Keratinocyte (primary cell): ENCODE results near the gene GALT. TPM values are rescaled to one million over a fixed set of nuclear protein-coding genes. Genes with fewer than 3 reads are reported as not detected.

ENCODE experiments used
- DNase-seq: peaks from one replicate; pipeline ENCODE4 v3.0.0-alpha.2; 2011; ENCODE audit warnings: low read depth, missing footprints, low spot score
- FAIRE-seq: peaks from 2 replicates; lab custom pipeline; 2011; peaks lifted over from hg19 to GRCh38; lab: Jason Lieb, UNC
- H2AFZ ChIP-seq: 2 replicates; pipeline ENCODE4 v1.6.0; 2012; ENCODE audit warnings: low read length, control low read depth, inconsistent platforms; ENCODE audit not compliant: control insufficient read depth
- H3K27ac ChIP-seq: 2 replicates; pipeline ENCODE4 v1.5.1; 2011; ENCODE audit warnings: low read length; ENCODE audit not compliant: control insufficient read depth, insufficient read depth
- H3K27me3 ChIP-seq: 3 replicates; pipeline ENCODE4 v1.6.0; 2011; ENCODE audit warnings: low read length; ENCODE audit not compliant: control insufficient read depth, insufficient read depth; ENCODE audit errors: extremely low read depth
- H3K36me3 ChIP-seq, 2 experiments: 2 replicates in 1 of 2; 3 replicates in 1 of 2; pipeline ENCODE4 v1.5.1; 2011; ENCODE audit warnings: low read length in 2 of 2, mild to moderate bottlenecking in 1 of 2; ENCODE audit not compliant: control insufficient read depth in 2 of 2, insufficient read depth in 2 of 2; ENCODE audit errors: extremely low read depth in 1 of 2
- H3K4me1 ChIP-seq: 3 replicates; pipeline ENCODE4 v1.5.1; 2011; ENCODE audit warnings: low read length; ENCODE audit not compliant: control insufficient read depth, insufficient read depth; ENCODE audit errors: extremely low read depth
- H3K4me2 ChIP-seq: 3 replicates; pipeline ENCODE4 v1.6.0; 2011; ENCODE audit warnings: low read depth, low read length; ENCODE audit not compliant: control insufficient read depth, insufficient read depth; ENCODE audit errors: extremely low read depth
- H3K4me3 ChIP-seq, 3 experiments: fragments of 200-600 bp in 1 of 3; sonication (generic) in 1 of 3; 2 replicates in 2 of 3; 3 replicates in 1 of 3; pipeline ENCODE4 v1.5.1; 2011 to 2016; ENCODE audit warnings: low read length in 3 of 3, mild to moderate bottlenecking in 3 of 3, control low read depth in 2 of 3, inconsistent platforms in 1 of 3, low read depth in 1 of 3, mixed read lengths in 1 of 3, mixed run types in 1 of 3, moderate library complexity in 1 of 3; ENCODE audit not compliant: control insufficient read depth in 2 of 3, insufficient read depth in 2 of 3; ENCODE audit errors: extremely low read depth in 1 of 3
- H3K79me2 ChIP-seq: 2 replicates; pipeline ENCODE4 v1.6.0; 2012; ENCODE audit warnings: low read length; ENCODE audit not compliant: control insufficient read depth, insufficient read depth
- H3K9ac ChIP-seq: 3 replicates; pipeline ENCODE4 v1.6.0; 2011; ENCODE audit warnings: low read length; ENCODE audit not compliant: control insufficient read depth, insufficient read depth; ENCODE audit errors: extremely low read depth
- H3K9me1 ChIP-seq: 3 replicates; pipeline ENCODE4 v1.6.0; 2011; ENCODE audit warnings: low read length; ENCODE audit not compliant: control insufficient read depth, insufficient read depth; ENCODE audit errors: extremely low read depth
- H3K9me3 ChIP-seq: 2 replicates; pipeline ENCODE4 v1.5.1; 2012; ENCODE audit warnings: low read depth, low read length; ENCODE audit not compliant: control insufficient read depth
- H4K20me1 ChIP-seq: 3 replicates; pipeline ENCODE4 v1.6.0; 2011; ENCODE audit warnings: low read length; ENCODE audit not compliant: control insufficient read depth, insufficient read depth; ENCODE audit errors: extremely low read depth
- CTCF ChIP-seq, 3 experiments: IDR thresholded peaks in 1 of 3; conservative IDR thresholded peaks in 1 of 3; optimal IDR thresholded peaks in 1 of 3; 2 replicates in 2 of 3; 3 replicates in 1 of 3; pipeline versions ENCODE3 to v1.5.1; 2011; ENCODE audit warnings: low read length in 3 of 3, mild to moderate bottlenecking in 3 of 3, moderate library complexity in 2 of 3, control low read depth in 1 of 3, inconsistent platforms in 1 of 3; ENCODE audit not compliant: insufficient read depth in 2 of 3; ENCODE audit errors: extremely low read depth in 1 of 3
- EZH2 ChIP-seq: IDR thresholded peaks from one replicate; pipeline ENCODE4 v1.6.1; 2012; ENCODE audit warnings: inconsistent platforms, mild to moderate bottlenecking, low read length, moderate library complexity
- dilution Hi-C: fragments of 300-500 bp; cut with MboI; formaldehyde crosslinking; loops from one replicate; pipeline ENCODE4 v1.7.0; 2020; ENCODE audit warnings: low sequenced_read_pairs; ENCODE audit not compliant: extremely low pct_ligation_motif_present
- polyA plus RNA-seq, 5 experiments: library from polyadenylated mRNA; depleted of rRNA in 3 of 5; stranded (reverse) in 3 of 5; stranded (forward) in 1 of 5; unstranded in 1 of 5; fragments of >200 nt; gene quantifications; 1 replicate in 1 of 5; 2 replicates in 3 of 5; 3 replicates in 1 of 5; pipeline versions ENCODE4 v1.2.1 to v1.2.3, GENCODE V29; 2011 to 2012; ENCODE audit warnings: missing spikeins in 2 of 5, low read depth in 1 of 5, low replicate concordance in 1 of 5

The GALT gene
- polyA plus RNA-seq, 1 donor (not counting 4 experiments of a cell fraction or from before 2014, with no cell fraction given) = 30.8 TPM

DNA sequence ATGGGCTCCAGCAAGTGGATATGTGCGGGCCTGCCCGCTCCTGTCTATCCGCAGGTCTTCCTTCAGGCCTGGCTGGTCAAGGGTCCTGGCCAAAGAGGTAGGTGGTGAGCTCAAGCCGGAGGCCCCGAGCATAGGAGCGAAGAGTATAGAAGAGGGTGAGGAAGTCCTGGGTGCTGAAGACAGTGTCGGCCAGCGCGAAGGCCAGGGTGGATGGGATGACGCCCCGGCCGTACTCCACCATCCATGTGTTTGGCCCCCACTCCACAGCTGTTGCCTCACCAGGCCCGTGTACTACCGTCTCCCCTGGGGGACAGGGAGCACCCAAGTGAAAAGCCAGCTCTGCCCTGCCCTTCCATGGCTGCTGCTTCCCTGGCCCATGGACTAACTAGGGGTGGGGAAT is 10.9 kb upstream of the GALT start:
- H3K4me2 ChIP-seq = peak overlapping the region; percentile 97
- peaks cover 25% of the 10 kb centered on the region for H3K79me2 ChIP-seq
- peaks cover 2% of the 10 kb centered on the region for H4K20me1 ChIP-seq
- no peak overlapping the region for H3K27ac ChIP-seq
- no peak for DNase-seq
- H3K9me3 ChIP-seq = no peaks in the 10 kb centered on the region
- no peak for FAIRE-seq
- peak overlapping the region in 1 of 3 experiments; percentile 24 for H3K4me3 ChIP-seq
- H3K9ac ChIP-seq = peak overlapping the region; percentile 25
- H3K36me3 ChIP-seq = peaks cover 11 to 12% of the 10 kb centered on the region in 2 experiments
- no peaks in the 10 kb centered on the region for H3K9me1 ChIP-seq
- H3K27me3 ChIP-seq = peaks cover under 1% of the 10 kb centered on the region
- H2AFZ ChIP-seq = no peak overlapping the region
- H3K4me1 ChIP-seq = peaks cover 28% of the 10 kb centered on the region
- TF ChIP-seq EZH2 = no peak
- no peak for TF ChIP-seq CTCF (optimal IDR thresholded peaks at IDR 0.05 in 1 of 3, IDR thresholded peaks at IDR 0.05 in 1 of 3, conservative IDR thresholded peaks at IDR 0.05 in 1 of 3; ENCODE audit: extremely low read depth in 1 of 3, insufficient read depth in 2 of 3, low read length in 3 of 3)
- dilution Hi-C loops = no loop called here

DNA sequence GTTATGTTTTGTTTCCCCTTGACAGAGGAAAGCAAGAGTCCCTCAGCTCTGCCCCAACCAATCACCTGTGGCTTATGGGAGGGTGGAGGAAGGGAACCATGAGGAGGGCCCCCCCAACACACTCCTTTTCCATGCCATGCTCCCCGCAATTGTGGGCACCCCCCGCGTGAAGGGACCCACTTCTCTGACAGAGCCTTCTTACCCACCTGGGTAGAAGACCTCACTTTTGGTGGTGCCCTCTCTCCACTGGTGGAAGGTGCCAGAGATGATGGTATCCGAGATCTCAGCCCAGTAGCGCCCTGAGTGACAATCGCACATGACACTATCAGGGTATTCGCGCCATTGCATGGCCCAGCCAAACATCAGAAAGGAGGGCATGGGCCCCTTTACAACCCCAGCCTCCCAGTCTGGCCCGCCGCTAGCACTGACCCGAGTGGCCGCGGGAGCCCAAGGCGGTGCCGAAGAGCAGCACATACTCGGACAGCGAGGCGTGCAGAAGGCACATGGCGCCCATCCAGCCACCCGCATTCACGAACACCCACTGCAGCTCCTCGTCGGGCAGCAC is 9.6 kb upstream of the GALT start:
- H3K27ac ChIP-seq = peak overlapping the region; percentile 63
- dilution Hi-C loops = no loop called here
- DNase-seq = no peak
- H4K20me1 ChIP-seq = peaks cover 2% of the 10 kb centered on the region
- no peak for FAIRE-seq
- peak overlapping the region; percentile 85 to 95 (median 93) for H3K4me3 ChIP-seq
- H3K27me3 ChIP-seq = no peaks in the 10 kb centered on the region
- H3K36me3 ChIP-seq = peaks cover 11 to 12% of the 10 kb centered on the region in 2 experiments
- no peaks in the 10 kb centered on the region for H3K9me1 ChIP-seq
- TF ChIP-seq CTCF (optimal IDR thresholded peaks at IDR 0.05 in 1 of 3, IDR thresholded peaks at IDR 0.05 in 1 of 3, conservative IDR thresholded peaks at IDR 0.05 in 1 of 3; ENCODE audit: extremely low read depth in 1 of 3, insufficient read depth in 2 of 3, low read length in 3 of 3) = no peak
- TF ChIP-seq EZH2 = no peak
- H3K4me2 ChIP-seq = peak overlapping the region; percentile 97
- peak overlapping the region; percentile 87 for H3K9ac ChIP-seq
- H2AFZ ChIP-seq = peak overlapping the region; percentile 29
- peaks cover 25% of the 10 kb centered on the region for H3K4me1 ChIP-seq
- no peaks in the 10 kb centered on the region for H3K9me3 ChIP-seq
- peaks cover 25% of the 10 kb centered on the region for H3K79me2 ChIP-seq
